ENCODE measurements around the gene DMC1.
"Not testable (repeated sequence)": the region's sequence is repeated elsewhere in the genome, so short reads cannot be mapped to it uniquely, and the experiment has no call there.

Gene DMC1

DNA sequence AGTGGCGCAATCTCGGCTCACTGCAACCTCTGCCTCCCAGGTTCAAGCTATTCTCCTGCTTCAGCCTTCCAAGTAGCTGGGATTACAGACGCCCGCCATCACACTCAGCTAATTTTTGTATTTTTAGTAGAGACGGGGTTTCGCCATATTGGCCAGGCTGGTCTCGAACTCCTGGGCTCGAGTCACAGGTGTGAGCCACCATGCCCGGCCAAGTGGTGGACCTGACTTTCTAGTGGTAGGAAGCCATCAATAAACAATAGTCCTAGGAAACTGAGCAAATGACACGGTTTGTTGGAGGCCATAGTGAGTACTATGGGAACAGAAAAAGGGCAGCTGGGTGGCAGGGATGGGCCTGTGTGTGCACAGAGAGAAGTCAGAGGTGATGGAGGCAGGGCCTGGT is 99.8 kb downstream of the DMC1 start:
- not testable (repeated sequence) for DNase-seq (ENCODE audit: low read depth in 1 of 2, low spot score in 1 of 2)

DNA sequence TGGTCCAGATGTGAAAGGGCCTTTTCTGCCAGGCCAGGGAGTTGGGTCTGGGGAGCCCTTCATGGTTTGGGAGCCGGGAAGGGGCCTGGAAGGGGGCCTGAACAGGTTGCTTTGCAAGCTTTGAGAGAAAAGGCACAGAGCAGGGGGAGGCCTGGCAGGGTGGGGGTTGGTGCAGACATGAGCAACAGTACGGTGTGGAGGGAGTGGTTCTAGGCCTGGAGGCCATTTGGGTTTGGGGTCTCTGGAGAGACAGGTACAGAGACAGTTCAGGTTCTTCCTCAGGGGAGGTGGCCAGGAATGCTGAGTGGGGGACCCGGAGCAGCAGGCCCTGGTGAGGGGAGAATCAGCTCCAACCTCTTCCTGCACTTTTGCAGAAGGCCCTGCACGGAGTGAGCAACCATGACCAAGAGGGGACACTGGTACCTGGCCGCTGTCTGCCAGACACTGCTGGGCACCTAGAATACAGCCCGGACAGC is 100.6 kb downstream of the DMC1 start:
- DNase-seq (ENCODE audit: low read depth in 1 of 2, low spot score in 1 of 2), result no peak

All from activated T-helper 1 cell treated with anti-CD3 and anti-CD28 coated beads, Interleukin-2, amount 50 U/mL, for 16 hours (primary cell).